NCI-H748 (cell line): ENCODE results near the gene LRRC31.
A peak's percentile ranks its signal among the peaks of the same experiment; 100 is the strongest.

ENCODE experiments used
- DNase-seq: peaks from one replicate; lab custom pipeline; 2025; ENCODE audit not compliant: unreplicated experiment; lab: John Stamatoyannopoulos, UW

The LRRC31 gene

GRCh38 chr3:169864270-169864669, 5.5 kb downstream of the LRRC31 start:
- no peak for DNase-seq

DNA sequence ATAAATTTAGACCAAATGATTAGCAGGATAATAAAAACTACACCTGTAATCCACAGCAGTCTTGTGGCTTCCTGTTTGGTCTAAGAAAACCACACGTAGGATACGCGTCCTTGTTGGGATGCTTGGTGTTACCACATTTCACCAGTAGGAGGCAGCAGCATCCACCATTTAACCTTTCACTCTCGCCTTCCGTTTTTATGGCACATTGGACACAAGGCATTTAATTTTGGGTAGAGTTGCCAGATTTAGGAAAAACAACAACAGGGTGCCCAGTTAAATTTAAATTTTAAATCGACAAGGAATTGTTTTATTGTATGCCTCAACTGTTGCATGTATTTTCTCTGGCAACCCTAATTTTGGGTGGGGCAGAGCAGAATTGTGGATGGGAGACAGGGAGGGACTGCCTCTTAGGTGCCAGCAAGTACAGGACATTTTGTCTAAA, 6.3 kb downstream of the LRRC31 start:
- peak; percentile 58 for DNase-seq

DNA sequence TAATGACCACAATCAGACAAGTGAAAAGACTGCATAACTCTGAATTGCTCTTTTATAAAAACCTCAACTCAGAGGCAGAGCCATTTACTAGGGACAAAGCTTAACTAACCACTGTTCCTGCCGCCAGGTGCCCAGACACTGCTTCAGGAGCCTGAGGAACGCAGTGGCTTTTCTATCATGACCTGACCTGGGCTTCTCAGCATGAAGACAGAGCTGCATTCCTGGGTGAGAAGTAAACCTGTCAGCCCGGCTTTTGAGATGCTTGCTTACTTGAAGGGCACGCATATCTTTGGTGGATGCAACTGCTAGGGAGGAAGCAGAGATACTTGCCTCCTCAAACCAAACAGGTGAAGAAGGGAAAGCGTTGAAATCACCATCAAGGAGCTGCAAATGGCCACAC, 7.9 kb downstream of the LRRC31 start:
- DNase-seq: no peak

- no peak for DNase-seq
These were observed 11.9 kb downstream of the LRRC31 start for GRCh38 chr3:169857811-169858210.

- DNase-seq: no peak
These were observed 14.2 kb downstream of the LRRC31 start for GRCh38 chr3:169855514-169855913.

DNA sequence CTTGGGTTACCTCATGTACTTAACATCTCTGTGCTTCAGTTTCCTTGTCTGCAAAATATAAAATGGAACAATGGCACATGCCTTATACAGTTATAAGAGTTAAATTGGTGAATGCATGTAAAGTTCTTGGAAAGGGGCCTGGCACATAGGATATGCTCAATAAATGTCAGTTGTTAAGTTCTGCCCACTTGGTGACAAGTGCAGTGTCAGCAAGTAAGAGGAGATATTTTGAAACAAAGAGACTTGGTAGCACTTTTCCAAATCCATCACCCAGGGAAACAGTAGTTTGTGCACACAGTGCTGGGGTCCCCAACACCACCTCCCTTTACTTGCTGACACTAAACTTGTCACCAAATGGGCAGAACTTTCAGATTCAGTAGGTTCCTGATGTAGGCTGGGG, 19.1 kb downstream of the LRRC31 start:
- no peak for DNase-seq

GRCh38 chr3:169848741-169849140, 21.0 kb downstream of the LRRC31 start:
- DNase-seq: no peak

DNA sequence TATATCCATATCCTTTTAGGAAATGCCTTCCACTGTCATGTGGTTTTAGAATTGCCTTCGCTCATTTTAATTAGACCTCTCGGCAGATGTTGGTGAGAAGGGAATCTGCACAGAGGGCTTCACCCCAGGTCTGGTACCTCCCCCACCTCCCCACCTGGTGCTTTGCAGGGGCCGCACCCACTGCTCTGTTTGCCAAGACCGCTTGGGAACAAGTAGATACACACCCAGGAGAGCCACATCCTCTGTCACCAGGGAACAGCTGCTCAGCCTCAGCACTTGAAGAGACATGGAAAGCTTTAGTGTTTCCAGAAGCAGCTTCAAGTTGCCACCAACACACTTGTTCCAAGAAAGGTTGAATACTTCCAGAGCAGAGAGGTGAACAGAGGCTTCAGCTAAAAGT, 21.8 kb downstream of the LRRC31 start:
- DNase-seq: peak; percentile 90

DNA sequence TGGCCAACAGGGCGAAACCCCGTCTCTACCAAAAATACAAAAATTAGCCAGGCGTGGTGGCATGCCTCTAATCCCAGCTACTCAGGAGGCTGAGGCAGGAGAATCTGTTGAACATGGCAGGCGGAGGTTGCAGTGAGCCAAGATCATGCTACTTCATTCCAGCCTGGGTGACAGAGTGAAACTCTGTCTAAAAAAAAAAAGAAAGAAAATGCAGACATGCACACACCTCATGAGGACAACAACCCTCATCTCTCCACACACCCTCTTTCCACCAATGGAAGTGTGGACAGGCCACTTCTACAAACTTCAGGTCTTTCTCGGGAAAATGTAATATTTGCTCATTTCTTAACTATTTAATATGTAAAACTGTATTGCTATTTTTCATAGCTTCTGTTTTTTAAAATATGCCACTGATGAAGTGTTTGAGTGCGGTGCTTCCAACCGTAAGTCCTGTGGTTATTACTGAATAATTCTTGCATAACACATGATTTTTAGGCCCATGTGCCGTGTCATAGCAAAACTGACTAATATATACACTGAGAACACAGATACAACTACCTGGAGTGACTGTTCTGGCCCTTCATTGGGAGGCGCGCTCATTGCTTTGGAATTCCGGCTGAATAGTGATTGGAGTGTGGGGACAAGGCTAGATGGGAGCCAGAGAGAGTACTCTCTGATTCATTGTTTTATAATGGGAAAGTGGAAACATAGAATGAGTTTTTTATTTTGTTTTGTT, 23.1 kb downstream of the LRRC31 start:
- DNase-seq: no peak

GRCh38 chr3:169842960-169843359, 26.8 kb downstream of the LRRC31 start:
- no peak for DNase-seq

DNA sequence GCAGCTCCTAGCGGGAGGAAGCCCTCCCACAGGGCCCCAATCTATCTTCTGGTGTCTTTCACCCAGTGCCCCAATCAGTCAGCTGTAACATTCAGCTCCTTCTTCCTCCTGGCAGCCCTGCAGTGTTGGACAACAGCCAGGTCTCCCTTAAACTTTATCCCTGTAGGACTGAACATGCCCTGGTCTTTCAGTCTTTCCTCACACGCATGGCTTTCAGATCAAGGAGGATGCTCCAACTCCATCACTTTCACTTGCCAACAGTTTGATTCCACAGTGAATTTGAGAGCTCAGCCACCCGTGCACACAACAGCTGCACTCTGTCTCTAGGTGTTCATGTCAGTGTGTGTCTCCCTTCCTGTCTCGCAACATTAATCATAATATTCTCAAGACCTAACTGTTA, 28.6 kb downstream of the LRRC31 start:
- no peak for DNase-seq

DNA sequence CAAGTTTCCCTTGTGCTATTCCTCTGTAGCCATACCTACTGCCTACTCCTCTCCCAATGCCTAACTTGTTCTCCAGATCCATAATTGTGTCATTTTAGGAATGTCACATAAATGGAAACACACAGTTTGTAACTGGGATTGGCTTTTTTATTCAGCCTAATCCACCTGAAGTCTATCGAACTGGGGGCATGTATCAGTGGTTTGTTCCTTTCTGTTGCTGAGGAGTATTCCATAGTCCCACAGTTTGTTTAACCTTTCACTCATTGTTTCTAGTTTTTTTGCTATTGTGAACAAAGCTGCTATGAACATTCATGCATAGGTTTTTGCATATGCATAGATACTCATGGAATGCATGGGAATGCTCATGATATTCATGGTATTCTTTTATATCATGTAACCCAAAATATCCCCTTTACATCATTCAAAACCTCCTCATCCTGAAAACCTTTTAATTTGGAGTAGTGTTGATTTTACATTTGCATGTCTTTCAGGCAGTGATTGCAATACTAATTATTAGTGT, 31.2 kb downstream of the LRRC31 start:
- no peak for DNase-seq

DNA sequence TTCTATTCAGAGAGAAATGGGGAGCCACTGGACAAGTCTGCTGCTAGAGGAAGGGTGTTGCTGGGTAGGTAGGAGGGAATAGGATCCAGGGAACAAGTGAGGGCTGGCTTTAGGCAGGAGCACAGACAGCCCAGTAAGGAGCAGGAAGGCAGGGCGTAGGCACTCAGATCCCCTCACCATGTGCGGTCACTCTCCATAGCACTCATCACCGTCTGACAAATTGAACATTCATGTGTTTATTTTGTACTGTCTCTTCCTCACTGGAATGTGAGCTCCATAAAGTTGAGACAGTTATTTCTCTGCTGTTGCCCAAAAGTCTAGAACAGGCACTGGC, 32.8 kb downstream of the LRRC31 start:
- no peak for DNase-seq

- DNase-seq: no peak
These were observed 33.4 kb downstream of the LRRC31 start for GRCh38 chr3:169836078-169836941.

- no peak for DNase-seq
These were observed 34.2 kb downstream of the LRRC31 start for GRCh38 chr3:169835533-169835932.

- no peak for DNase-seq
These were observed 42.0 kb downstream of the LRRC31 start for GRCh38 chr3:169827712-169828111.

DNA sequence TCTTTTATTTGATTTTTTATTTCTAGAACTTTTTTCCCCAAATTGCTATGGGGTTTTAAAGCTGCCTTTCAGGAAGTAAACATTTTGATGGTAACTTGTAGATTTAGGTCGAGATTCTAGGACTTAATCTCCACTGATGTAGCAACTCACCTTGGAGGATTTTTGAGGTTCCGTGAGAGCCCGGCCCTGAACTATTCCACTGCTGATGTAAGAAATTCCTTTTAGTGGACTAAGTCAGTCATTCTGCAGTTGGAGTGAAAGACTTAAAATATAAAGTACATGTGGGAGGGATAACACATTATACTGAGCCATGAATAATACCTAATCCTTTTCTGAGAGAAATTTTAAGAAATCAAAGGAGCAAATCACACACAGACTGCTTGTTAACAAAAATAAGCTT, 44.4 kb downstream of the LRRC31 start:
- no peak for DNase-seq

- peak; percentile 78 for DNase-seq
These were observed 46.8 kb downstream of the LRRC31 start for GRCh38 chr3:169822983-169823382.

GRCh38 chr3:169822540-169822939, 47.2 kb downstream of the LRRC31 start:
- peak; percentile 92 for DNase-seq

DNA sequence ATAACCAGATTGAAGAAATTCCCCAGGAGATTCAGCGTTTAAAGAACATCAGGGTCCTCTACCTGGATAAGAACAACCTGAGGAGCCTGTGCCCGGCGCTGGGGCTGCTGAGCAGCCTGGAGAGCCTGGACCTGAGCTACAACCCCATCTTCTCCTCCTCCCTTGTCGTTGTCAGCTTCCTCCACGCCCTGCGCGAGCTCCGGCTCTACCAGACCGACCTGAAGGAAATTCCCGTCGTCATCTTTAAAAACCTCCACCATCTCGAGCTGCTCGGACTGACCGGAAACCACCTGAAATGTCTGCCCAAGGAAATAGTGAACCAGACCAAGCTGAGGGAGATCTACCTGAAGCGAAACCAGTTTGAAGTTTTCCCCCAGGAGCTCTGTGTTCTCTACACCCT, 47.6 kb downstream of the LRRC31 start:
- peak; percentile 49 for DNase-seq

DNA sequence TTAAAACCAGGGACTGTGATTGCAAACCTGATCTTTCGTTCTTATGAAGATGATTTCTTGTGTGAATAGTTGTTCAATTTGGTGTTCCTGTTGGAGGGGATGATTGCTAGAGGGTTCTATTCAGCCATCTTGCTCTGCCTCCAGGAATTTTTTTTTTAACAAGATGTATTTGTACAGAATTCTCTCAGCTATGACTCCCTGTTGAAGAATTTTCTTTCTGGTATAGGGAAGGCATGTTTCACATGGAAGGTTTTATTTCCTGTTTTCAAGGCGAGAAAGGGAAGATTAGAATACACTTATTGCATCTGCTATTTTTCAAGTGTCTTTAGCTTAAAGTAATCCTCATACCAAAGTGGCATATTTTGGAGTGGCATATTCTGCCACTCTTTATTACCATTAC, 51.4 kb downstream of the LRRC31 start:
- DNase-seq: no peak

GRCh38 chr3:169815590-169816150, 54.1 kb downstream of the LRRC31 start:
- DNase-seq: no peak
